NCI-H524 treated with DMSO at 0.1 percent for 48 hours (cell line): ENCODE data around the gene DSCAML1.
"Not testable (repeated sequence)": the region's sequence is repeated elsewhere in the genome, so short reads cannot be mapped to it uniquely, and the experiment has no call there.

ENCODE experiments used
- DNase-seq: peaks from one replicate; lab custom pipeline; 2025; lab: John Stamatoyannopoulos, UW

The DSCAML1 gene

DNA sequence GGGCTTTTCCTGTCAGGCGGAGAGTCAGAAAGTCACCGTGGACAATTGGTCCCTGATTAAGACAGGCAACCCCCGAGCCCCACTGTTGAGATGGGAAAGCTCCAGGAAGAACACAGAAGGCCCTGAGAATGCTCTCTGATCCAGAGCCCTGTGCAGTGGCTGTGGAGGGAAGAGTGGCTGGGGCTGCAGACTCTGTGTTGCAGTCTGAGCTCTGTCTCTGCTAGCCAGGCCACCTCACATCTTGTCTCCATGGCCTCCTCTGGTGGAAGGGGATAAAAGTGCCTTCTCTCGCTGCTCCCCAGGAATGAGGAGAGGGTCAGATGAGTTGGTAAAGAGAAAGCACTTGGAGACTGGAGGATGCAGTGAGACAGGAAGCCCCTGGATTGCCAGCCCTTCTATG, 328.1 kb downstream of the DSCAML1 start:
- no peak for DNase-seq

DNA sequence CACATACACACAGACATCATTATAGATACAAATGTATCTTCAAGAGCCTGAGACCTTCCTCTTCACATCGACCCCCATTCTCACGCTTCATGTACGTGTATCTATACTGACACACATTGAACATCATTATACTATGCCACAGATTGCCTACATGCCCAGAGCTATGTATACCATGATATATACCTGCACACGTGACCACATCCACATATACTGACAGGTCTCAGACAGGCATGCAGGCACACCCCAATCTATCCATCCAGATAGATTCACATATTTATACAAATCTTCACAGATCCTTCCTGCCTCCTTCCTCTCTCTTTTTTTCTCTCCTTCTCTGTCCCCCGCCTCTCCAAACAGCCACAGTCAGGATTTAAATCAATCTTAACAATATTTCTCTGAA, 329.2 kb downstream of the DSCAML1 start:
- no peak for DNase-seq

DNA sequence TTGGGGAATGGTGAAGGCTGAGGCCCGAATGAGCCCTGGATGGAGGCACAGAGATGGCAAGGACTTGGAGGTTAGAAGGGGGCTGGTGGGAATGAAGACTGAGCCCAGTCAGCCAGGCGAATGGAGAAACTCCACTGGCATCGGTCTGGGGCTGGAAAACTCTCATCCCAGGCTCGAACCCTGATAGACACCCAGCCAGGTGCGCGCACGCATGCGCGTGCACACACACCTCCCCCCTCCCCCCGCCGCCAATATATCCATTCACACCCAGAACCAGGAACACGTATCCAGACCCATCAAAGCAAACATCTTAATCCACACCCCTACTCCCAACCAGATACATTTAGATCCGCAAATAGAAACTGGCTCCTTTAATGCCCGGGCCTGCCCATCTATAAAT, 330.1 kb downstream of the DSCAML1 start:
- no peak for DNase-seq

DNA sequence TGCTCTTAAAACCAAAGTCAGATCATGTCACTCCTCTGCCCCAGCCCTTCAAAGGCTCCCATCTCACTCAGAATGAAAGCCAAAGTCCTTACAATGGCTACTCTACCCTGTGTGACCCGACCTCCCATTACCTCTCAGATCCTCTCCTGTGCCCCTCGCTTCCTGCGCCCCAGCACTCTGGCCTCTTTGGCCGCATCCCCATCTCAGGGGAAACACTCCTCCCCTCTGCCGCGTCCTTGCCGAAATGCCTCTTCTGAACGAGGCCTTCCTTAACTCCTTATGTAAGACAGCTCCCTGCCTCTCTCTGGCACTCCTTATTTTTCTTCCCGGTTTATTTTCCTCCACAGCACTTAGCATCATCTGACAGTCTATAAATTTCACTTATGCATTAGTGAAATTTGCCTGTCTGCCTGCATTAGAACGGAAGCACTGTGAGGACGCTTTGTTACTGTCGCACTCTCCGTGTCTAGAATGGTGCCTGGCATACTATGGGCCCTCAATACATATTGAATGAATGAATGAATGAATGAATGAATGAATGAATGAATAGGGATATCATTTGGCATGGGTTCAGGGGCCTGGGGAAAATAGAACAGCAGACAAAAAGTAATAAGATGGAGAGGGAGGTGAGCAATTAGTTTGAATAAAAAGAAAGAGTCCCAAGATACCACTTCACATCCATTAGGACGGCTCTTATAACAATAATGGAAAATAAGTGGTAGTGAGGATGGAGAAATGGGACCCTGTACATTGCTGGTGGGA, 331.6 kb downstream of the DSCAML1 start:
- DNase-seq, result no peak

DNA sequence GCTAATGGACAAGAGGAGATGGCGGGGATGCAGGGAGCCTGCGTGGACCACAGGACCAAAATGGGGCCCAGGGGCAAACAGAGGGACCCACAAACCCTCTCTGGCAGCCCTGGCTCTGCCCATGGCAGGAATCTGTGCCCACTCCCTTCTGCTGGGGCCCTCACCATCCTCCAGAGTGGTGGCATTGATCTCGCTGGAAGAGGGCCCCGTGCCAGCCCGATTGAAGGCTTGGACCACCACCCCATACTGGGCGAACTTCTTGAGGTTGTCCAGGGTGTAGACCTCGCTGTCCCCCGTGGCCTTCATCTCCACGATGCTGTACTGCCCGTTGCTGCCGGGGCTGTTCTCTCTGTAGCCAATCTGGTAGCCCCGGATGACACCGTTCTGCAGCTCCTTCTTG, 332.2 kb downstream of the DSCAML1 start:
- DNase-seq, result no peak

DNA sequence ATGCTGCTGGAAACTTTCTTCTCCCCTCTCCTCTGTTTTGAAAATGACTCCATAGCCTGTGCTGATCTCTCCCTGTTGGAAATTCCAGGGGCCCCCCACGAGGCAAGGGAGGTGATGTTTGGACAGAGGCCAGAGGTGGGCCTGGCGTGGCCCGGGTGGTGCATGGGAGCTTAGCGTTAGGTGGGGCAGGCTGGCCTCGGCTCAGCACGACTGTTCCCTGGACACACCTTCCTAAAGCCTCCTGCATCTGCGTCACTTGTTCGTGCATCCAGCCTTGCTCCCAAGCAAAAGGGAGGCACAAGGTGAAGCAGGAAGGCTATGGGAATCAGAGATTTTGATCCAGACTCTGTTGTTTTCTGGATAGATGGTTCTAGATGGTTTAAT, 334.2 kb downstream of the DSCAML1 start:
- DNase-seq, result no peak

DNA sequence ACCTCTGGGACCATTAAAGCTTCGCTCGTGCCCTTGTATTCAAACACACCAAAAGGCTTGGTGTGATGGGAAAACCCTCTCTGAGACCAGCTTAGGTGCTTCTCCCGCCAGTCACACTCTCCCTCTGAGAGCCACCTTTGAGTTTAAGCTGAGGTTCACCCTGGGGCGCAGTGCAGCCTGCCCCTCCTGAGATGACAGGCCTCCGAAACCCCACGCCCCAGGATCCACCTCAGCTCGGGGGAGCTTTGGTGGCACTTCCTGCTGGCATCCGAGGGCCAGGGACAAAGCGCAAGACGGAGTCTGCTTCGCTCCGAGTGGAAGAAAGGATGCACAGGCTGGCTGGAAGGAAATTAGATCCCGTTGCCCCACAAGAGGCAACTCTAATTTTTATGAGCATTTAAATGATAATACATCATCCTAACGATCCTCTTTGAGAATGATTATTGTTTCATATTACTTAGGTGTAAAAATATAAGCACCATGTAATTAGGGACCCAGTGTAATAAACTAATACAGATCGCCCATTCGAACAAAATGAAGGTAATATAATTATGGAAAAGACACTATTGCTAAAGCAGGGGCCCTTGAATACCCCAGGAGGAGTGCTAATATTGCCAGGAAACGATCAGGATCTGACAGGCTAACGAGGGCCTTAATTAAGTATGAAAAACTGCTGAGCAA, 334.7 kb downstream of the DSCAML1 start:
- DNase-seq, result no peak

DNA sequence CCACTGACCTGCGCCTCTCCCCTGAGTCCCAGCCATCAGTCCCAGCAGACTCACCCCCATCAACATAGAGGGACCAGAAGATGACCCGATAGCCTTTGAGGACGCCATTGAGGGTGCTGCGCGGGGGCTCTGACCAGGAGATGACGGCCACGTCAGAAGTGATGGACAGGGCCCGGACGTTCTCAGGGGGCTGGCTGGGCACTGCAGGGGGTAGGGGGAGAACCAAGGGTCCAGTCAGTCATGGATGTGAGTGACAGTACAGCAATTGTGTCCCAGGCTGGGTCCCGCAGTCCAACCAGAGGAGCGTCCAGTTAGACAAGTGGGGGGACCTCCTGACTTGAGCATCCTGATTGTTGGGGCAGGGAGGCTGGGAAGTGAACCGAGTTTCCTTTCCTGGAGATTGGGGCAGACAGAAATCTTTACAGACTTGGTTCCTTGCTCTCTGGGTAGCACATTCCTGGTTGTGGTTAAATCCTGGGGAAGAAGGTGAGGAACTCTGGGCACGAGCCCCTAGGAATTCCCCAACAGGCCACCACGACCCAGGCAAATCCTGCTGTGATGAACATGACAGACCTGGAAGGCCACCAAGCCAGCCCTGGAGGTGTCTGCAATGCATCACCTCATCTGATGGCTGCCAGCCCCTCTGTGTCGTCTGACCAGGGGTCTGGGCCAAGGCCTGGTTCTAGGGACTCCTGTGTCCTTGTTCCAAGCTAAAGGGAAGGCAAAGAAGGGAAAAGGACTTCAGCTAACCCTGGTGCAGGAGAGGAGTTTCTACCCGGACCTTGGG, 335.4 kb downstream of the DSCAML1 start:
- DNase-seq, result no peak

DNA sequence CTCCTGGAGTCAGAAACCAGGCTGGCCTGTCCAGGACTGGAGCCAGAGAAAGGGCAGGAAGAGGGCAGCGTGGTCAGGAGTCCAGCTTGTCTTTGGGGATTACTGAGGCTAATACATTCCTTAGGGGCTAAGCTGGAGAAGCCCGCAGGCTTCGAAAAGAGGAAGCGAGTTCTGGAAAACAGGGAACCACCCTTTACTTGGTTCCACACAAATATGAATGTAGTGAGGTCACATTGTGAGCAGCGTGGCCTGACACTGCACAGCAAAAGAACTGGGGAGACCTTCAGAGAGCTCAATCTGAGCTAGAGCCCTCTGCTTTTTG, 337.1 kb downstream of the DSCAML1 start:
- DNase-seq, result no peak

DNA sequence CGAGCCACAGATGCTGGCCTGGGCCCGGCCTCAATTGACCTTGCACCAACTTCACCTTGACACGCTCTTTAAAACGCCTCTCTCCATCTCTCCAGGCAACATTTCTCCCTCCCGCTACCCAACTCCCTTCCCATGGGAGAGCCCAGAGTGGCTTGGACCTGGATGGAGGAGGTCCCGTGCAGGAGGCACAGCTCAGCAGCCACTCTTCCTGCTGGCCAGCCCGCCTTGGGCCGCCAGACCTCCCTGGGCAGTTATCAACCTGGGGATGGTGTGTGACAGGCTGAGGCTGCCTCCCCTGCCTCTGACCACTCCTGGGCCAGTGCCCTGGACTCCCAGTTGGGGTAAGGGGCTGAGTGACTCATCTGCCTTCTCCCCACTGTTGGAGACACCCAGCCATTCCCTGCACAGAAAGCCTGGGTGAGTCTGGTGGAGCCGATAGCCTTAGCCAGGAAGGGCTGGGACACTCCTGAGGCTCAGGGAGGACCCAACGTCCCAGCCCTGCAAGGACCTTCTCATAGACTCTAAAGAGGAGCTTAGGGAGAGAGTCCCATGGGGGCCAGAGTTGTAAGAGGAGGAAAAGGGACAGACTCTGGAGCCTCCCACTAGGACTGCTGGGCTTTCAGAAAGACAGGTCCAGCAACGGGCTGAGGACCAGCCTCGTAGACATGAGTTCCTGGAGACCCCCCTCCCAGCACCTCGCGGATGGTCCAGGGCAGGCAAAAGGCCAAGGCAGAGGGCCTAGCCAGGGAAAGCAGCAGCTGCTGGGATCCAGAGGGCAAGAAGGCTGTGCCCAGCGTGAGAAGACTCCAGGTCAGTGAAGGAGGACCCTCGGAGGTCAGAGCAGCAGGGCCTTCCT, 337.7 kb downstream of the DSCAML1 start:
- DNase-seq, result no peak

DNA sequence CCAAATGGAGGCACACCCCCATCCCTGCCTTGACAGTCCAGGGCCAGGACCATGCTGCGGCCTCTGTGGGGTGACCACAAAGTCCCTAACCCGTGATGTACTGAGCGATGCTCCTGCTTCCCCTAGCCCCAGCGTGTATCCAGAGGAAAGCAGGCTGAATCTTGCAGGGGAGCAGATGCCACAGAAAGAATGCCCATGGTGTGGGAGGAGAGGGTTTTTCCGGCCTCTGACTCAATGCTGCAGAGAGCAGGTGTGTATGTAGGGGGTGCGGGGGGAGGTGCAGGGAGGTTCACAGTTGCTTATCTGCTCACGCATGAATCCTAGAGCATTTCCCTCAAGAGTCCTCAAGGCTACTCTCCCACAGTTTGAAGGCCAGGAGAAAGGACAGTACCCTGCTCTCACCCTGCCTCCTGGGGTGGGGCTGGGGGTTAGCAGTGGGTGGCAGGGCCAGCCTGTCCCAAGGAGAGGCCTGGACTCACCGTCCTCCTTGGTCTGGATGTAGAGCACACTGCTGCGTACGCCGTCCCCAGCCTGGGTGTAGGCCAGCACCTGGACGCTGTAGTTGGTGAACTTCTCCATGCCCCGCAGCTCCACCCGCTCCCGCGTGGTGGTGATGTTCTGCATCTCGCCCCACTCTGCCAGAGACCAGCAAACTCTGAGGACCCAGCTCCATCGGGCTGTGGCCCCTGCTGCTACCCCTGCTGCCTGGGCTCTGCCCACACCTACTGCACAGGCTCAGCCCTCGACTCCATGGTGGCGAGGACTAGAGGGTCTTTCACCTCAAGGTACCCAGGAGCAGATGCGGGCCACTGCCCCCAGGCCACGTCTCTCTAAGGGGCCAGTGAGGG, 338.5 kb downstream of the DSCAML1 start:
- no peak for DNase-seq

DNA sequence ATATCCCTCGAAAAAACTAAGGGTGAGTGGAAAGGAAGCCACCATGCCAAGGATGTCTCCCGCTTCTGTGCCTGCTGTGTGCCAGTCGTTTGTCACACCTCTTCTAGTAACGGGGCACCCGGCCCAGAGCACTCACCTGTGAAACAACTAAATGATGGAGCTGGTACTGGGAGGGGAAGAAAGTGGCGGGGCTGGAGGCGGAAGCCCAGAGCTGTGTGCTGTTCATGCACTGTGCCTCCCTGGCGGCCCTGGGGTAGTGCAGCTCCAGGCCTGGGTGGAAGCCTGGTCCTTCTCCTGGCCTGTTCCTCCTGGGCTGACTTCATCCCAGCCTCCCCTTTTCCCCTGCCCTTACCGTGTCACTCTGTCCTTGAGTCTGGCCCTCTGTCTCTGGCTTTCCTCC, 339.2 kb downstream of the DSCAML1 start:
- no peak for DNase-seq

DNA sequence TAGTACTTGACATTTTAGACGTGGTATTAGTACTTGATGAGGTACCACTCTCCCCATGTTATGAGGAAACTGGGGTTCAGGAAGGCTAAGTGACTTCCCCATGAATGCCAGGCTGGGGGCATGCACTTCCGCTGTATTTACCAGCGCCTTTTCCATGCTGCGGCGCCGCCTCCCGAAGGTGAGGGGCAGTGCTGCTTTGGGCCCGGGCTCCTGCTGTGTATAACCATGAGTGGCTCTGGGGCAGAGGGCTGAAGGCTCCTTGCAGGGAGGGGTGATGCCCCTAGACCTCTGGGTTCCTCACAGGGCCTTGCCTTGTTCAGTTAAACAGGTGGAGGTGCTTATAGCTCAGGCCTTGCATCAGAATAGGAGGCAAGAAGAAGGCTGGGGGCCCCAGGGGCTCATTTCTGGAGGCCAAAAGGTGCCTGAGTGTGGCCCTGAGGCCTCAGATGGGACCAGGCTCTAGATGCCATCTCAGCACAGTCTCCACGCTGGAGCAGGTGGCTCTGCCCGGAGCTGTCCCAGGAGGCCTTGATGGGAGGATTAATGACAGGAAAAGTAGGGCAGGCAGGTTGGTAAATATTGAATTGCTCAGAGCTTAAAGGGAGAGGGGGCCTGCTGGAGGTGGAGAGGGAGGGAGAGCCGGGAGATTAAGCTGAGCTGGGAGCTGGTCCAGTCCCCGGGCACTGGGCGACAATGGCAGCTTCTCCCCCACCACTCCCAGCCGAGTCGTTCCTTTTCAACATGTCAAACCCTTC, 339.8 kb downstream of the DSCAML1 start:
- peak; percentile 73 for DNase-seq

DNA sequence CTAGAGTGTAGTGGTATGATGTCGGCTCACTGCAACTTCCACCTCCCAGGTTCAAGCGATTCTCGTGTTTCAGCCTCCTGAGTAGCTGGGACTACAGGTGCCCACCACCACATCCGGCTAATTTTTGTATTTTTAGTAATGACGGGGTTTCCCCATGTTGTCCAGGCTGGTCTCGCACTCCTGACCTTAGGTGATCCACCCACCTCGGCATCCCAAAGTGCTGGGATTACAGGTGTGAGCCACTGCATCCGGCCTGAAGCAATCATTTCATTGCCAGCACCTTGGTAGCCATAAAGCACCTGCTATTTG, 340.3 kb downstream of the DSCAML1 start:
- DNase-seq, result not testable (repeated sequence)

DNA sequence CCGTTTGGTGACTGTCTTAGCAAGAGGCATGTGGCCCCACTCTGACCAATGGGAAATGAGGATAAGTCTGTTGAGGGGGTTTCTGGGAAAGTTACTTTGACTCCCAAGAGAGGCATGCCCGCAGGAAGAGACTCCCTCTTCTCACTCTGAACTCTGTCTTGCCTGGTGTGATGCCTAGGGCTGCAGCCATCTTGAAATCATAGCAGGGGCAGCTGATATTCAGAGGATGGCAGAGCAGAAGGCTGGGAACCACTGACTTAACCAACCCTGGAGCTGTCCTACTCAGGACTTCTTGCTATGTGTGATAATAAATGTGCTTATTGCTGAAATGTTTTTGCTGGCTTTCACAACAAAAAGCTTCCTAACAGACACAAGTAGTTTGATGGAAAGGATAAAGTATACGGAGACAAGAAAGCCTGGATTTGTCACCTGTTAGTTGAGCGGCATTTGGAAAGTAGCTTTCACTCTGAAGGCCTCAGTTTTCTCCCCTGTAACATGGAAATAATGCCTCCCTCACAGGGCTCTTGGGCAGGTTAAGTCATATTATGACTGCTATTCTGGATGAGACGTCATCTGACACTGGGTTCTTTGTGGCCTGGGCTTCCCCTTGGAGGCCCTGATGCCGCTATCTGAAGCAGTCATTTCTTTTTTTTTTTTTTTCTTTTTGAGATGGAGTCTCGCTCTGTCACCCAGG, 340.8 kb downstream of the DSCAML1 start:
- DNase-seq, result no peak

DNA sequence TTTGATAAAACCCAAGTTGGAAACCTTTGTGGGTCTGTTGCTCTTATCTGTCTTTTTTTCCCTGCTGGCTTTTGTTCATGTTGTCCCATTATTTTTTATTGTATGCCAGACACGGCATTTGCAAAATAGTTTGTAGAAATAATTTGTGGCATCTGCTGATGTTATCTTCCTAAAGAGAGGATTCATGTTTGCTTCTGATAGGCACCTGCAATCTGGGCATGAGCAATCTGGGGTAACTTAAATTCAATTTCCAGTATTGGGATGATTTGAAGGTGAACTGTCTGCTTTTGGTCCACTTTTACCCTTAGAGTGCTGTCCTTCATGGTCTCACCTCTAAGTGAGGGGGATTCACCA, 342.5 kb downstream of the DSCAML1 start:
- no peak for DNase-seq

DNA sequence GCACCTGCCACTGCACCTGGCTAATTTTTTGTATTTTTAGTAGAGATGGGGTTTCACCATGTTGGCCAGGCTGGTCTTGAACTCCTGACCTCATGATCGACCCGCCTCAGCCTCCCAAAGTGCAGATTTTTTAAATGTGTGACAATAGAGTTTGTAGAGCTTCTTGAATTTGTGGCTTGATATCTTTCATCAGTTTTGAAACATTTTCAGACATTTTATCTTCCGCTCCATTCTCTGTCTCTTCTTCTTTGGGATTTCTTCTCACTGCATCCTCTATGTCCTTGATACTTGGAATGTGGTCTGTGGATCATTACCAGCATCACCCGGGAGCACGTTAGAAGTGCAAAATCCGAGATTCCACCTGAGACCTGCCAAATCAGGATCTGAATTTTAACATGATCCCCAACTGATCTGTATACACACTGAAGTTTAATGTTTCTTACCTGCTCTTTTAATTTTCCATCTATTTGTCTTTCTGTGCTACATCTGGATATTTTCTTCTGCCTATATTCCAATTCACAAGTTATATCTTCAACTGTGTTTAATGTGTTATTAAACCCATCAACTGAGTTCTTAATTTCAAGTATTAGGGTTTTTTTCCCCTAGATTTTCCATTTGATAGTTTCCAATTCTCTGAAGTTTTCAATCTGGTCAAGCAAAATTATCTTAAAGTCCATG, 343.0 kb downstream of the DSCAML1 start:
- DNase-seq, result no peak

DNA sequence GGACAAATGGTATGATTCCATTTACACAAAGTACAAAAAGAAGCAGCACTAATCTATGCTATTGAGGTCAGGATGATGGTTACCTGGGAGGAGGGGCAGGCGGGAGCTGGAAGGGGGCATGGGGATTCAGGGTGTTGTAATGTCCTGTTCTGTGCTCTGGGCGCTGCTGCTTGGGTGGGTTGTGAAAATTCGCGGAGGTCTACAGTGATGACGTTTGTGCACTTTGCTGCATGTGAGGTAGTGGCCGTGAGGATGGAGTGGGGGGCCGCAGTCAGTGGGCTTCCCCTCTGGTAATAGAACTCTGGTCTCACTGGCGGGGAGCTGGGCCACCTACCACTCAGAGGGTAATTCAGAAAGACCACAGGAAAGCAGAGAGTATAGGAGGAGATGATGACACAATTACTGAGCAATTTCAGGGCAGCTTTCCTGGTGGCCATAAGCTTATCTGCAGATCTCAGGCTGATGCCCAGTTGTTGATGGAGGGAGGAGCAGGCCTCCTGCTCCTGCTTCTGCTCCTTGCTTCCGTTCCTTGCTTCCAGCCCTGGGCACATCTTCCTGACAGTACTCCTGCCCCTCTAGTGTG, 347.8 kb downstream of the DSCAML1 start:
- DNase-seq, result no peak
